Erythroblast (primary cell): ENCODE results near the gene TBC1D2B.

Experiments
- GATA1 ChIP-seq: IDR thresholded peaks from 2 replicates; pipeline ENCODE4 v1.6.1; 2011; ENCODE audit warnings: low read depth, mild to moderate bottlenecking, control low read depth, low read length, moderate library complexity
- POLR2A ChIP-seq: IDR thresholded peaks from 2 replicates; pipeline ENCODE4 v1.6.1; 2011; ENCODE audit warnings: mild to moderate bottlenecking, low read length

DNA sequence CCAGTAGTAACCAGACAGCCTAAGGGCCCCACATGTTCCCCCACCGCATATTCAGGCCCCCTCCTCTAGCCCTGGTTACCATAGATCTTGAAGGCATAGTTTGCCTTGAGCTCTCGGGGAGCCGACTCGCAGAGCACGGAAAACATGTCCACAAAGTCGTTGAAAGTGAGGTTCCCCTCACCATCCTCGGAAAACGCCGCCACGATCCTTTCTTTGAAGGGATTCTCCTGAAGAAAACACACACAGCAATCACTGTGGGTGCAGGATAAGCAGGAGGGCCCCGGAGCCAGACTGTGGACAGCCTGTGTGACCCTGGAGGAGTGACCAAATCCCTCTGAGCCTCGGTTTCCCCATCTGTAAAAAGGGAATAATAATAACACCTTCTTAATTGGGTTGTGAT lies 31.6 kb upstream of the TBC1D2B start:
- TF ChIP-seq POLR2A (no peak), GATA1 (no peak)
